Jurkat, Clone E6-1 (cell line): ENCODE results near the gene KLHL29.

ENCODE experiments used
- DNase-seq: peaks from one replicate; pipeline ENCODE4 v3.0.0-alpha.2; 2011; ENCODE audit warnings: low read depth, low spot score
- H3K4me3 ChIP-seq: 2 replicates; pipeline ENCODE4 v1.5.1; 2011; ENCODE audit warnings: mild to moderate bottlenecking, low read length, control low read depth, moderate library complexity

The KLHL29 gene

DNA sequence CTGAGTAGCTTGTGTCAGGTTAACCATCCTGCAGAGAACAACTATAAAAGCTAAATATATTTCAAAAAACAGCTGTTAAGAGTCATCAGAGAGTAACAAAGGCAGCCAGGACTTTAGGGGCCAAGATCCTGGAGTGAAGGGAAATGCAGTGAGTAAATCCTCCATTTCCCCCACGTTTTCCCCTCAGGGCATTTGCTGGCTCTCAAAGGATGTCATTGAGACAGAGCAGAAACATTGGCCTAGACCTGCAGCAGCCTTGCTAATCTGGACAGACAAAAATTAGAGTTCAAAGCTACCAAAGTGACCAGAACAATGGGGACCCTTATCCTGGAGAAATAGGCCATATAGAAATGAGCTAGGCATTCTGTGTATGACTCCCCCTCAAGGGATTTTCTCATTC lies 21.1 kb upstream of the KLHL29 start:
- no peak overlapping the region for H3K4me3 ChIP-seq
- DNase-seq, result no peak

DNA sequence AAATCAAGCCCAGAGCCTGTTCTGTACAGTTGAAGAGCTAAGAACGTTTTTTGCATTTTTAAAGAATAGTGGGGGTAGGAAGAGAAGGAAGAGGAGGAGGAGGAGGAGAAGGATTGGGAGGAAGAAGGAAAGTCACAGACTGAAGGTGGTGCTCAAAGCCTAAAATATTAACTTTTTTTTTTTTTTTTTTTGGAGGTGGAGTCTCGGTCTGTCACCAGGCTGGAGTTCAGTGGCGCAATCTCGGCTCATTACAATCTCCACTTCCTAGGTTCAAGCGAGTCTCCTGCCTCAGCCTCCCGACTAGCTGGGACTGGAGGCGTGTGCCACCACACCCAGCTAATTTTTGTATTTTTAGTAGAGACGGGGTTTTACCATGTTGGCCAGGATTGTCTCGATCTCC lies 18.3 kb upstream of the KLHL29 start:
- DNase-seq, result no peak
- no peak overlapping the region for H3K4me3 ChIP-seq

DNA sequence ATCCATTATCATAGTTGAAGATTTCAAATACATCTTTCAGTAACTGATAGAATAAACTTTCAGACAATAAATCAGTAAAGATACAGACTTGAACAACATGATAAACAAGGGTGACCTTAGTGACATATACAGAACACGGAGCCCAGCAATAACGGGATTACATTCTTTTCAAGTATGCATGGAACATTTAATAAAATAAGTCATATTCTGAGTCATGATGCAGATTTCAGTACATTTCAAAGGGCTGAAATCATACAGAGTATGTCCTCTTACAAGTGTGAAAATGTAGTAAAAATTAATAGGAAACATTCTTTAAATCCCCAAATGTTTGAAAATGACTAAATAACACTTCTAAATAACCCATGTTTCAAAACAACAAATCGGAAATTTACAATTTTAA lies 17.2 kb upstream of the KLHL29 start:
- DNase-seq, result no peak
- H3K4me3 ChIP-seq, result no peak overlapping the region

DNA sequence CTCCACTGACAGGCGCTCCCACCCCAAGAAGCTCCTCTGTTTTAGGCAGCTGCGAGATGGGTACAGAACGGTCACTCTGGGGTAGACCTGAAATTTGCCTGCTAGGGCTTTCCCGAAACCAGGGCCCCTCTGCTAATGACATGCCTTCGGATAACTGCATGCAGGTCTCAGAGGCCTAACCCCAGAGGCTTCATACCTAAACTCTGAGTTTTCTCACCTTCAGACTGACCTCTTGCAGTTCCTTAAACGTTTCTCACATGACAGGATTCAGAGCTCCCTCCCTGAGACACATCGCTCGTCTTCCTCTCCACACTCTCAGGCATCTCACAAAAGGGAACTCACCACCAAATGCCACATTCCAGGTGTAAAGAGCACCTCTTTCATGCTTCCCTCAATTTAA lies 11.3 kb upstream of the KLHL29 start:
- H3K4me3 ChIP-seq, result no peak overlapping the region
- no peak for DNase-seq

DNA sequence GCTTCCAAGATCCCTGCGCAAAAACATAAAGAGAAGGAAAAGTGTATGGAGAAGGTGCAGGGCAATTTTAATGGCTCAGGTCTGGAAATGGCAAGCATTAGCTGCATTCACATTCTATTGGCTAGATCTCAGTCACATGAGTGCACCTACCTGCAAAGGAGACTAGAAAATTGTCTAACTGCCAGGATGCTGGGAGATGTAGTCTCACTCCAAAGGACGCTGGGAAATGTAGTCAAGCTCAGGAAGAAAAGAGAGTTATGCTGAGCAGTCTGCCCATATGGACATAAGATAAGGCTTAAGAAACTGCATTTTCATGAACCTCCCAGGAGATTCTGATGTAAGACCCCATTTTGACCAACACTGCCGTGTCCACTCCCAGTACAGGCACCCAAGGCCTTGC lies 9.5 kb upstream of the KLHL29 start:
- DNase-seq, result peak; percentile 58

DNA sequence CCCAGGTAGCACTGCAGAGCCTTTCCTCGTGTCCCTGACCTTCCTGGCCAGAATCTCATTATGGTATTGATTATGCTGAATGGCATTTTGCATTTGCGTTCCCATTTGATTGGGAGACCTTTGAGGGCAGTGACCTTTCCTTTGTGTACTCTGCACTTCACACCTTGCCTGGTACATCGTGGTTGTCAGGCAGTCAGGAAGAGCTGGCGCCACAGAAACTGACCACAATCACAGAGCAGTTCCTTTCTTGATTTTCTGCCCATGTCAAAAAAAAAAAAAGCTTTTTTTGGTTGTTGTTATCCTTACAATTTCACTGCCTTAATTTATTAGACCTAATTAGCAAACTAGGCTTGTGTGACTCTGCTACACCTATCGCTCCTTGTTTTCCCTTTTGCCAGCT lies 8.9 kb upstream of the KLHL29 start:
- no peak for DNase-seq

More for the DNA sequence above, 9.5 kb upstream of the KLHL29 start:
- no peak overlapping the region for H3K4me3 ChIP-seq

DNA sequence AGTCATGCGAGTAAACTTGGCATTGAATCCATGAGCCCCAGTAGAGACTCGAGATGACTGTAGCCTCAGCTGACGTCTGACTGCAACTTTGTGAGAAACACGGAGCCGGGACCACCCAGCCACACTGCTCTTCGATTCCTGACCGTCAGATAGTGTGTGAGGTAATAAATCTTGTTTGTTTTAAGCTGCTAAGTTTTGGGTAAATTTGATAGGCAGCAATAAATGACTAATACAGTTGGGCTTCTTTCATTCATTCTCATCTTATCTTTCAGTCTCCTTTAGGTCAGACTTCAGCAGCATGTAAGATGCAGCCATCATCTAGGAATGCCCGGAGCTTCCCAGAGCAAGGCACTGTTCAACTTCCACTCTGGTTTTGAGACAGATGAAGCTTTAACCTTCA lies 8.0 kb upstream of the KLHL29 start:
- no peak for DNase-seq
- H3K4me3 ChIP-seq, result no peak overlapping the region

More for the DNA sequence above, 8.9 kb upstream of the KLHL29 start:
- no peak overlapping the region for H3K4me3 ChIP-seq

DNA sequence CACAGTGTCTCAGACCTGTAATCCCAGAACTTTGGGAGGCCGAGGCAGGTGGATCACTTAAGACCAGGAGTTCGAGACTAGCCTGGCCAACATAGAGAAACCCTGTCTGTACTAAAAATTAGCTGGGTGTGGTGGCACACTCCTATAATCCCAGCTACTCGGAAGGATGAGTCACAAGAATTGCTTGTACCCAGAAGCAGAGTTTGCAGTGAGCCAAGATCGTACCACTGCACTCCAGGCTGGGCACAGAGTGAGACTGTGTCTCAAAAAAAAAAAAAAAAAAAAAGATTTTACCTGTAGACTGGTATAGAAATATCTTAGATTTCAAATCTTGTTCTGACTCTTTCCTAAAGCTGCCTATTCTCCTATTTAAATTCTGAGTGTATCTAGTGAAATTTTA lies 7.2 kb upstream of the KLHL29 start:
- DNase-seq, result no peak
- no peak overlapping the region for H3K4me3 ChIP-seq

DNA sequence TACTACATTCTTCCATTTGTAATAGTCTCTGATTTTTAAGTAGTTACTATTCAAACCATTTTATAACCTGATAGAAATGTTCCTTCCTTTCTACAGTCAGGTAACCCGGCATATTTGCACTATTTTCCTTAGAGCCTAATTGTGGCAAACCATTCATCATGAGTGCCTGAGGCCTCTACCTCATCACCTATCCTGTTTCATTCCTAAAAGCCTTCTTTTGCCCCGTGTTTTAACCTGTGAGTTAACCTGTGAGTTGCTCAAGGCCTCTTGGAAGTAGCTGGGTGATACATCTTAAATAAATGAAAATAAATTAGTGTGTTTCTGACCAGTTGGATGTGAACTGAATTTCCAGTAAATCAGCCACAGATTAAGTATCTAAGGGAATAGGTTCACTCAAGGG lies 6.5 kb upstream of the KLHL29 start:
- H3K4me3 ChIP-seq, result no peak overlapping the region
- no peak for DNase-seq

DNA sequence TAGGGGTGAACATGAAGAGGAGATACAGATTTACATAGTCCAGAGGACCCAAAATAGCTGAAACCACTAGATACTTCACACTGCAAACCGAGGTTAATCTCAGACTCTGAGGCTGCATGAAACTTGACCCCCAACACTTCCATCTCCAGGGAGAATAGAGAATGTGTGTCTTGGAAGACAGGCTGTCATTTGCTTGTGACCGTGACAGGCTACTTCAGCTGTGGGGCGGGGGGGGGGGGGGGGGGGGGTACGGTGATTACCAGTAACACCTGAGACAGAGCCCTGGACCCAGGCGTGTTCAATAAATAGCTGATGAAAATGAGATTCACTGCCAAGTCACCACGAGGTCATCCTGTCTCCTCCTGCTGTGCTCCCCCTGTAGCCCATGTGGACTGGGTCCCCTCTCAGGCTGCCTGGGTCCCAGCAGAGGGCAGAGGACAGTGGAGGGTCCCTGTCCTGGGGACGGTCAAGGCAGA lies 5.7 kb upstream of the KLHL29 start:
- no peak overlapping the region for H3K4me3 ChIP-seq
- DNase-seq, result no peak

DNA sequence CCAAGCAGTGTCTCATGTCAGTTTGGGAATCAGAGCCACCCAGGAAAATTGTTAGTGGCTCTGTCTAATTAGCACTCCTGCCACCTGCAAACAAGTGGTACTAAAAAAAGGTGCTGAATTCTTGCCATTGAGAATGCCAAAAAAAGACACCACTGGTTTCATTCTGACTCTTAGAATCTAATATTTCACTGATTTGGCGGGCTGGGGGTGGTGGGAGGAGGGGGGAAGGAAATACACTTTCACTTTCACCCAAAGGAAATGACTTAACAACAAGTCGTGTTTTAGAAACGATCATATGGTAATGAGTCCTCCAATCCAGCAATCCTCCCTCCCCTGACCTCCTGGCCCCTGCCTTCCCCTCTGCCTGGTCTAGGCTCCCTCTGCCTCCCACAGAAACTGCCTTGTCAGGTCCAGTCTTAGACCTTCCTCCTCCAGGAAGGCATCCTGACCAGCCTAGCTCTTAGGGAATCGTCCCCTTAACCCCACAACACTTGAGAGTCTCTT lies 4.4 kb upstream of the KLHL29 start:
- DNase-seq, result peak; percentile 59
- H3K4me3 ChIP-seq, result peak overlapping the region; percentile 36

DNA sequence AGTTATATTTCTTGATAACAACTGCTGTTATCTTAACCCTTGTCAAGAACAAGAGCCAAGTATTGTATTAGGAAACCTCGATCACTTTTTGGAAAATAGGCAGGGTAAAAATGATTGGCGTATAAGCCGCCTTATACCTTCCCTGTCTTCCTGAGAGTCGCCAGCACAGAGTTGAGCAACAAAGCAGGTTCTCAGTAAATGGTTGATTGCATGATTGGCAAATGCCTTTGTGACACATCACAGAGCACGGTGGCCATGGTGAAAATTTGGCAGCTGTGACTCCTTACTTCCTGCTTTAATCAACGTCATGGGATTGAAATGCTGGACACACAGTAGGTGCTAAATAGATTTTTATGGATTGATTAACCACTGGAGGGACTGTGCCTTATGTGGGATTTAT lies 3.9 kb upstream of the KLHL29 start:
- DNase-seq, result no peak
- peak overlapping the region; percentile 36 for H3K4me3 ChIP-seq

DNA sequence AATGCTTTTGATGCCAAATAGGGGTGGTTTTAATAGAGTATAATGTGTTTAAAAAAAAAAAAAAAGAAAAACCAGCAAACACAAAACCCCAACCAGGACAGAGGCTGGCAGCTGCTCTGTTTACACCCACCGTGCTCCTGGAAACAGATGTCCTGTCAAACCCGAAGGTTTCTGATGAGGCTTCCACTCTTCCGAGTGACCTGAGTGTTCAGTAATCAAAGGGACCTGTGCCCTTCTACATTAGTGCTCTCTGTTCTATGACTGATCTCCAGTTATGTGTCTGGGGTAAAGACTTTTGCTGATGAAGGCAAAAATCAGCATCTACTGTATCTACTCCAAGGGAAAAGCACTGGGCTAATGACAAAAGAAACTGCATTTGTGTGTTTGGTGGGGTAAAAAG lies 3.5 kb upstream of the KLHL29 start:
- no peak overlapping the region for H3K4me3 ChIP-seq
- no peak for DNase-seq

DNA sequence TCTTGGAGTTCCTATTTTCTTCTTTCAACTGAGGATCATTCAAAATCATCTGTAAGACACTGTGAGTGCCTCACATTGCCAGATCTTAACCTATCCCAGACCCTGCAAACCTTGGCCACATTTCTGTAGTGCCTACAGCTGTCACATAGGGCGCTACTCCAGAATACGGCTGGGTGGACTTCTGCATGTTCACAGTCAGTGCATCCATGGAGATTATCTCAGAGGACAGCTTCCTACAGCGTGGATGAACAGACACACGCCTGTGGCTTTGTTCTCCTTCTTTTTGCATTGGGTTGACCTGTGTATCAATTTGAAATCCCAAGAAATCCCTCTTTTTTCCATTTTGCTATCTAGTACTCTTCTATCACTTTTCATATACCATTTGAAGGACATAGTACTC lies 1.9 kb upstream of the KLHL29 start:
- no peak overlapping the region for H3K4me3 ChIP-seq
- DNase-seq, result no peak

DNA sequence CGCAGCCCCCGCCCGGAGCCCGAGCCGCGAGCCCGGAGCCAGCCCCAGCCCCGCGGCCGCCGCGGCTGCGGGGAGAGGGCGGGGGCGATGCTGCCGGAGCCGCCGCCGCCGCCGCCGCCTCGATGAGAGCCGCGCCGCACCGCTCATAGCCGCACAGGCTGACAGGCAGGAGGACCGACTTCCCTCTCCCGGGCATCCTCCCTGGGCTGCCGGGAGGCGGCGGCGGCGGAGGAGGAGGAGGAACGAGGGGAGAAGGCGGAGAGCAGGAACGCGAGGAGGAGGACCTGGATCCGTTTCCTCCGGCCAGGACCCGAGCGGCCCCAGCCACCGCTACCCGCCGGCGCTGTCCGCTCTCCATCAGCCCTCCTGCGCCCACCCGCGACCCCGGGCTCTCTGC lies 370 bp downstream of the KLHL29 start:
- no peak for DNase-seq
- peak overlapping the region; percentile 55 for H3K4me3 ChIP-seq

DNA sequence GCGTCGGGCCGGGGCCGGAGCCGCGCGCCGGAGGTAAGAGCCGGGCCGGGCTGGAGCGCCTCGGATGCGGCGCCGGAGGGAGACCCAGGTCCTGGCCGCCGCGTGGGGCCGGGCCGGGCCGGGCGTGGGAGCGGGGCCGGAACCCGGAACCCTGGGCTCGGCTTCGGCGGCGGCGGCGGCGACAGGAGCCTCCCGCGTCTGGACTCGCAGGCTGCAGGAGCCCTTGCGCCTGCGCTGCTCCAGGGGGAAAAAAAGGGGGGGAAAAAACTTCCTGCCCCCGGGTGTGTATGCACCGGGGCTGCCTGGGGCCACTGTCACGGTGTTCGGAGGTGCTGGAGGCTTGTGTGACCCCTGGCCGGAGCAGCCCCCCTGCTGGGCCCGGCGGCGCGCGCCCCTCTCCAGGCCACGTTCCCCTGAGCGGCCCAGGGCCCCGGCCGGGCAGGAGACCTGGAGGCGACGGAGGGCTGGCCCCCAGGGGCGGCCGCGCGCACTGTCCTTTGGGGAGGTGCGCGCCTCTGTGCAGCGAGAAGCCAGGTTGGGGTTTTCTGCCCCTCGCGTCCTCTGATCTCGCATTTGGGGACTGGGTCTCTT lies 864 bp downstream of the KLHL29 start:
- H3K4me3 ChIP-seq, result peak overlapping the region; percentile 55
- DNase-seq, result no peak

DNA sequence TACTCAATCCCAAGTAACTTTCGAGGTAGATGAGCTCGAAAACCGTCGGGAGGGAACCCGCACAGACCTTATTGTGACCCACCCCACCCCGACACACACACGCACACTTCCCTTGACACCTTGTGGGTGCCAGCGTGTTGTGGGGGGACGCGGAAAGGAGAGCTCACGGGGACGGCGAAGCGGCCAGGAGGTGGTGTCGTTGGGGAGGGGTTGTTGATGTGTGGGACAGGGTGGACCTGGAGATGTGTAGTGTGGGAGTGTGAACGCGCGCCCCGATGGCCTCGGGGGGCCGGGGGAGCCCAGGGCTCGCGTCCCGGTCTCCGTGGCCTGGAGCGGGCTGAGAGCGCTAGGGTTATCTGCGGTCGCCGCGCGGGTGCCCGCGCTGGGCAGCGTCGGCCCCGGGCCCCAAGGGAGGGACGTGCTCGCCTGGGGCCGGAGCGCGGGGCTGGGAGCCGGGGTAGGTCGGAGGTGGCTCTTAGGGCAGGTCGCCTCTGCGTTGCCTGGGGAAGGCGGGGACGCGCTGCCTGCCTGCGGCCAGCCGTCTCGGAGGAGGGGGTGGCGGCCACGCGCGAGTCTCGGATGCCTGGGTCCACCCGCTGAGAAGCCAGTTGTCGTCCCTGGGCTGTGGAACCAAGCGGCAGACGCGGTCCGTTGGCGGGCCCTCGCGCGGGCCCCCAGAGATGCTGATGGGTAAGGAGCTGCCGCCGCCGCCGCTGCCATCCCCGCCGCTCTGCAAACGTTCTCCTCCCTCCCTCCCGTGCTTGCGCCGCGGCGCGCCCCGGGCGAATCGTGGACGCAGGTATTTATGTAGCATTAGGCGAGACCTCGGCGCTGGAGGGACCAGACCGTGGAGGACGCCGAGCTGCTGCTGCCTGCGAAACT lies 1.6 kb downstream of the KLHL29 start:
- DNase-seq, result no peak
- peak overlapping the region; percentile 55 for H3K4me3 ChIP-seq

DNA sequence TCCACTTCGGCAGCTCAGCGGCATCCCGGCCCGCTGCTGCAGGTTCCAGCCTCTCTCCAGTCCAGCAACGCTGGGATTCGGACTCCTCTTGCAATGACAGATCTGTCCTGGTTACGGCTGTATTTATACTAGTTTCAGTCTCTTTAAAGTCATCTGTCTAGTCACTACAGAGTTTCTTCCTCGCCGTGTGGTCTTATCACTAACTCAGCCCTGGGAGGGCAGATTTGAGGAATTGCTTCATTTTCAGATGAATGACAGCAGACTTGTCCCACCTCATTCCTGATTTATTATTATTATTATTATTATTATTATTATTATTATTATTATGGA lies 2.2 kb downstream of the KLHL29 start:
- no peak for DNase-seq
- no peak overlapping the region; the same call in 1 of the 2 replicates for H3K4me3 ChIP-seq

DNA sequence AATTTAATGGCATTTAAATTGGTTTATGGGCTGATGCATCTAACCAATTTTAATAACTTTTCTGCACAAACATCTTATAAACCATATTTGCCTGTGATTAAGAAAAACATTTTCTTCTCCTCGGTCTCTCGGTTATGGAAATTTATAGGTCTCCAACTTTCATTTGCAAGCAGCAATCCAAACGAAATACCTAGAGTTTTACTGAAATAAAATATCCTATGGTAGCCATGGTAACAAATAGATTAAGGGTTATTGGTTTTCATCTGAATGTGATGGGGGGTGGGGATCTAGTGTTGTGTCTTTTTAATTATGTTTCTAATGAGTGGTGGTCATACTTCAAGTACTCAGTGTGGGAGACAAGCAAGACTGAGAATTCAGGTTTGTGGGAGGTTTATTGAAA lies 2.9 kb downstream of the KLHL29 start:
- no peak for DNase-seq
- H3K4me3 ChIP-seq, result no peak overlapping the region

DNA sequence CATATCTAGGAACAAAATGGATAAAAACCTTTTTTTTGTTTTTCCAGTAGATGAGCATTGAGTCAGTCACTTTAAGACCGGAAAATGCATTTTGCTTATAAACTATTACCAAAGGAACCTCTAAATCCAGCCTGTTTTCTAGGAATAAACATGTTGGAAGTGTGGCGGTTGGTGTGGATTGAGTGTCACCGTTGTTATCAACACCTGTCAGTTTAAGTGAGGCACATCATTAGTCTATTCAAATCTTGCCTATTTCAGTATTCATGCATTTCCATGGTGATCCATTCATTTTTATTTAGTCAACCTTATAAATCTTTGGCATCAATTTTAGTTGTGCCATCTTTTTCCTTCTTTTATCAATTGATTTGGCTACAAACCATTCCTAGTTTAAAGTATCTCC lies 3.3 kb downstream of the KLHL29 start:
- no peak overlapping the region for H3K4me3 ChIP-seq
- no peak for DNase-seq
